ENCODE results near the gene HEXB.
"Not testable (repeated sequence)": the region's sequence is repeated elsewhere in the genome, so short reads cannot be mapped to it uniquely, and the experiment has no call there.

The HEXB gene

GRCh38 chr5:74670396-74671038, 14.5 kb upstream of the HEXB start:
- TF ChIP-seq POLR2AphosphoS5 (IDR thresholded peaks at IDR 0.05; ENCODE audit: low read depth) (no peak), SPI1 (IDR thresholded peaks at IDR 0.05; ENCODE audit: borderline replicate concordance, low read depth) (no peak), CTCF (IDR thresholded peaks at IDR 0.05; ENCODE audit: insufficient read depth, low read length) (no peak), REST (IDR thresholded peaks at IDR 0.05; ENCODE audit: insufficient replicate concordance, low read depth) (no peak), GABPA (IDR thresholded peaks at IDR 0.05; ENCODE audit: low read depth) (no peak)
- no peak overlapping the region for H3K27ac ChIP-seq (replicated peaks)
- no peak for DNase-seq (ENCODE audit: low read depth in 1 of 2, low spot score in 1 of 2)
- H3K4me3 ChIP-seq (replicated peaks; ENCODE audit: insufficient read depth, low read length) = no peak overlapping the region
- no peaks in the 10 kb centered on the region for H3K27me3 ChIP-seq (ENCODE audit: insufficient read depth, poor library complexity, severe bottlenecking)

GRCh38 chr5:74672215-74672877, 12.7 kb upstream of the HEXB start:
- H3K27ac ChIP-seq (replicated peaks) = no peak overlapping the region
- H3K4me3 ChIP-seq (replicated peaks; ENCODE audit: insufficient read depth, low read length) = no peak overlapping the region
- H3K27me3 ChIP-seq (ENCODE audit: insufficient read depth, poor library complexity, severe bottlenecking) = no peaks in the 10 kb centered on the region
- no peak for DNase-seq (ENCODE audit: low read depth in 1 of 2, low spot score in 1 of 2)
- TF ChIP-seq SPI1 (IDR thresholded peaks at IDR 0.05; ENCODE audit: borderline replicate concordance, low read depth) = no peak
- TF ChIP-seq REST (IDR thresholded peaks at IDR 0.05; ENCODE audit: insufficient replicate concordance, low read depth) = no peak
- TF ChIP-seq CTCF (IDR thresholded peaks at IDR 0.05; ENCODE audit: insufficient read depth, low read length) = no peak
- no peak for TF ChIP-seq POLR2AphosphoS5 (IDR thresholded peaks at IDR 0.05; ENCODE audit: low read depth)
- TF ChIP-seq GABPA (IDR thresholded peaks at IDR 0.05; ENCODE audit: low read depth) = no peak

GRCh38 chr5:74673011-74673790, 11.8 kb upstream of the HEXB start:
- no peak for TF ChIP-seq REST (IDR thresholded peaks at IDR 0.05; ENCODE audit: insufficient replicate concordance, low read depth)
- no peak for TF ChIP-seq GABPA (IDR thresholded peaks at IDR 0.05; ENCODE audit: low read depth)
- TF ChIP-seq POLR2AphosphoS5 (IDR thresholded peaks at IDR 0.05; ENCODE audit: low read depth) = no peak
- TF ChIP-seq SPI1 (IDR thresholded peaks at IDR 0.05; ENCODE audit: borderline replicate concordance, low read depth) = no peak
- peak; percentile 3 for TF ChIP-seq CTCF (IDR thresholded peaks at IDR 0.05; ENCODE audit: insufficient read depth, low read length)
- H3K4me3 ChIP-seq (replicated peaks; ENCODE audit: insufficient read depth, low read length) = no peak overlapping the region
- no peak for DNase-seq (ENCODE audit: low read depth in 1 of 2, low spot score in 1 of 2)
- no peak overlapping the region for H3K27ac ChIP-seq (replicated peaks)
- no peaks in the 10 kb centered on the region for H3K27me3 ChIP-seq (ENCODE audit: insufficient read depth, poor library complexity, severe bottlenecking)

- not testable (repeated sequence) for H3K27ac ChIP-seq (replicated peaks); H3K27me3 ChIP-seq (ENCODE audit: insufficient read depth, poor library complexity, severe bottlenecking); H3K4me3 ChIP-seq (replicated peaks; ENCODE audit: insufficient read depth, low read length); DNase-seq (ENCODE audit: low read depth in 1 of 2, low spot score in 1 of 2)
Observed at GRCh38 chr5:74676466-74676865, 8.6 kb upstream of the HEXB start.

GRCh38 chr5:74678123-74678522, 6.9 kb upstream of the HEXB start:
- H3K4me3 ChIP-seq (replicated peaks; ENCODE audit: insufficient read depth, low read length); DNase-seq (ENCODE audit: low read depth in 1 of 2, low spot score in 1 of 2); H3K27me3 ChIP-seq (ENCODE audit: insufficient read depth, poor library complexity, severe bottlenecking); H3K27ac ChIP-seq (replicated peaks): not testable (repeated sequence)
